Measurements from ENCODE around the gene PNLIP. TPM values are rescaled to one million over a fixed set of nuclear protein-coding genes. Genes with fewer than 3 reads are reported as not detected.

Gene PNLIP
- total and polyA plus RNA-seq, 8 donors, result 1,789 to 39,320 (median 9,967) TPM

DNA sequence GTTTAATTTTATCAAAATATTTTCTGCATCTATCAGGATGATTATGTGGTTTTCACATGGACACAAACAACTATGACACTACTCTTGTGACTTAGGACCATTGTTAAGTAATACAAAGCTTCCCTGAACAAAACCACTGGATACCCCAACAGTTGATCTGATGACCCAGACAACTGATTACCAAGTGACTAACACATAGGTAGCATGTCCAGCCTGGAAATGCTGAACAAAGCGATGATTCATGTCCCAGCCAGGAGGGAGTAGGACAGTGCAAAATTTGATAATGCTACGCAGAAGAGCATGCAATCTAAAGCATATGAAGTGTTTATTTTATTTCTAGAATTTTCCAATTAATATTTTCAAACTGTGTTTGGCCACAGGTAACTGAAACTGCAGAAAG, 8.9 kb upstream of the PNLIP start:
- no peak overlapping the region for H3K4me3 ChIP-seq
- no peak for FAIRE-seq
- TF ChIP-seq, protein P1, sequence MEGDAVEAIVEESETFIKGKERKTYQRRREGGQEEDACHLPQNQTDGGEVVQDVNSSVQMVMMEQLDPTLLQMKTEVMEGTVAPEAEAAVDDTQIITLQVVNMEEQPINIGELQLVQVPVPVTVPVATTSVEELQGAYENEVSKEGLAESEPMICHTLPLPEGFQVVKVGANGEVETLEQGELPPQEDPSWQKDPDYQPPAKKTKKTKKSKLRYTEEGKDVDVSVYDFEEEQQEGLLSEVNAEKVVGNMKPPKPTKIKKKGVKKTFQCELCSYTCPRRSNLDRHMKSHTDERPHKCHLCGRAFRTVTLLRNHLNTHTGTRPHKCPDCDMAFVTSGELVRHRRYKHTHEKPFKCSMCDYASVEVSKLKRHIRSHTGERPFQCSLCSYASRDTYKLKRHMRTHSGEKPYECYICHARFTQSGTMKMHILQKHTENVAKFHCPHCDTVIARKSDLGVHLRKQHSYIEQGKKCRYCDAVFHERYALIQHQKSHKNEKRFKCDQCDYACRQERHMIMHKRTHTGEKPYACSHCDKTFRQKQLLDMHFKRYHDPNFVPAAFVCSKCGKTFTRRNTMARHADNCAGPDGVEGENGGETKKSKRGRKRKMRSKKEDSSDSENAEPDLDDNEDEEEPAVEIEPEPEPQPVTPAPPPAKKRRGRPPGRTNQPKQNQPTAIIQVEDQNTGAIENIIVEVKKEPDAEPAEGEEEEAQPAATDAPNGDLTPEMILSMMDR (IDR thresholded peaks at IDR 0.05), result no peak
- ATAC-seq, result no peak
- no peaks in the 10 kb centered on the region for H3K36me3 ChIP-seq
- H3K9me3 ChIP-seq, result no peaks in the 10 kb centered on the region
- WGBS, 2 donors, result 84 to 88% methylated on average over 2 of the region's 2 CpGs
- intact Hi-C loops (cut with DNase I), result no loop called here
- no peak overlapping the region for H3K27ac ChIP-seq
- DNase-seq, result no peak
- no peaks in the 10 kb centered on the region for H3K27me3 ChIP-seq
- peaks cover 3 to 37% (median 25%) of the 10 kb centered on the region in 3 donors for H3K4me1 ChIP-seq

DNA sequence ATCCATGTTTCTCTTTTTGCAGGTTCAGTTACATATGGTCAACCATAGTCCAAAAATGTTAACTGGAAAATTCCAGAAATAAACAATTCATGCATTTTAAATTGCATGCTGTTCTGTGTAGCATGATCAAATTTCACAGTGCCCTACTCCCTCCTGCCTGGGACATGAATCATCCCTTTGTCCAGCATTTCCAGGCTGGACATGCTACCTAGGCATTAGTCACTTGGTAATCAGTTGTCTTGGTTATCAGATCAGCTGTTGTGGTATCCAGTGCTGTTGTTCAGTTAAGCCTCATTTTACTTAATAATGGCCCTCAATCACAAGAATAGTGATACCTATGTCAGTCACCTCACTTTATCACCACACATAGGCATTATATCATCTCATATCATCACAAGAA, 7.3 kb upstream of the PNLIP start:
- no peak for DNase-seq
- peak overlapping the region in 2 of 4 donors; percentile 76 to 82 for H3K27ac ChIP-seq
- peaks cover 3 to 37% (median 36%) of the 10 kb centered on the region in 3 donors for H3K4me1 ChIP-seq
- TF ChIP-seq, protein P1 (IDR thresholded peaks at IDR 0.05), result no peak
- H3K9me3 ChIP-seq, result no peaks in the 10 kb centered on the region
- H3K27me3 ChIP-seq, result no peaks in the 10 kb centered on the region
- intact Hi-C loops (cut with DNase I), result no loop called here
- no peaks in the 10 kb centered on the region for H3K36me3 ChIP-seq
- no peak for FAIRE-seq
- ATAC-seq, result peak in 3 of 4 donors; percentile 4 to 17 (median 9)
- H3K4me3 ChIP-seq, result no peak overlapping the region

DNA sequence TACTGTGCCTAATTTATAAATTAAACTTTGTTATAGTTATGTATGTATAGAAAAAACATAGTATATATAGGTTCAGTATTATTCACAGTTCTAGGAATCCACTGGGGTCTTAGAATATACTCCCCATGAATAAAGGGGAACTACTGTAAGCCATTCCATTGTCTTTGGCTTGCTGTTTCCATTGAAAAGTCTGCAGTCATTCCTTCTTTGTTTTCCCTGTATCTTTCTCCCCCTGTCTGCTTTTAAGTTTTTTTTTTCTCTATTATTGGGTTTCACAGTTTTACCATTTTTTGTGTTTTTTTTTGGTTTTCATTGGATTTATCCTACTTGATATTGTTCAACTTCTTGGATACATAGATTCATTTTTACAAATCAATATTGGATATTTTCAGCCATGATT, 6.7 kb upstream of the PNLIP start:
- FAIRE-seq (no peak), DNase-seq (no peak), ATAC-seq (no peak)
- intact Hi-C loops (cut with DNase I), result no loop called here
- no peaks in the 10 kb centered on the region for H3K27me3 ChIP-seq
- no peaks in the 10 kb centered on the region for H3K36me3 ChIP-seq
- TF ChIP-seq, protein P1 (IDR thresholded peaks at IDR 0.05), result no peak
- H3K27ac ChIP-seq, result peak overlapping the region in 2 of 4 donors; percentile 76 to 82
- H3K4me3 ChIP-seq, result no peak overlapping the region
- peaks cover 3 to 38% (median 36%) of the 10 kb centered on the region in 3 donors for H3K4me1 ChIP-seq
- H3K9me3 ChIP-seq, result no peaks in the 10 kb centered on the region

- no peak overlapping the region for H3K4me3 ChIP-seq
- no peak for DNase-seq
- H3K4me1 ChIP-seq, result peaks cover 9 to 50% (median 36%) of the 10 kb centered on the region in 3 donors
- no peaks in the 10 kb centered on the region for H3K36me3 ChIP-seq
- intact Hi-C loops (cut with DNase I), result loop anchor here in 1 of 3 donors (5.0 kb wide), 1 partner anchor 51 kb away; the partner anchor contains the start of gene PNLIPRP1
- ATAC-seq, result peak; percentile 3 to 30 (median 16)
- TF ChIP-seq, protein P1 (IDR thresholded peaks at IDR 0.05), result no peak
- H3K27ac ChIP-seq, result peak overlapping the region in 3 of 4 donors; percentile 69 to 82 (median 76)
- WGBS, 2 donors, result 24 to 38% methylated on average over 2 of the region's 2 CpGs
- H3K9me3 ChIP-seq, result no peaks in the 10 kb centered on the region
- no peak for FAIRE-seq
- H3K27me3 ChIP-seq, result no peaks in the 10 kb centered on the region
Measured at GRCh38 chr10:116540814-116541213, 4.9 kb upstream of the PNLIP start.

DNA sequence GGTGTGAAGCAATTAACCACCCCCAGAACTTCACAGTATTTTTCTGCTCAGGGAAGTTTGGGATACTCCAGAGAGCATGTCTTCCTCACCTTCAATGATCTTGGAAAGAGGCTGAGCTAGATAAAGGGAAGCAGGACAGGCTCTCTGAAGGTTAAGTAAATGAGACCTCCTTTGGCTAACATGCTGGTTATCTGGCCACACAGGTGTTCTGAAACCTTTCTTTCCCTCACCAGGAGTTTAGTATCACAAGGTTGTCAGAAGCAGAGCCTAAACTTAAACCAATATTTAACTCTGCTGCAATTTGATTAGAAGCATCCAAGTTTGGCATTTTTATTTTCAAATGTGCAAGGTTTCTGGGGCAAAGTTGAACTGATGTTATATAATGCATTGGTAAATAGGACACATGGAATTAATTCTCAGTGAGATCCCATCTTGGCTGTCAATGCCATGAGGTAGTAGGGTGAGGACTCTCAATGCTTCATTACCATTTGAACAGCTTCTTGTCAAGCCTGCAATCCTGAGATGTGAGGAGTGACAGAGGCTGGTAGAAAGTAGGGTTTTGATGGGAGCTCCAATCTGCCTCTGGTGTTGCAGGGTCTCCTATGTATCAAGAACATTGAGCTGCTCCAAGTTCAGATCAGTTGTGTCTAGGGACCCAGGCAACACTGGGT, 3.6 kb upstream of the PNLIP start:
- ATAC-seq, result peak; percentile 57 to 78 (median 66)
- no peaks in the 10 kb centered on the region for H3K36me3 ChIP-seq
- H3K27ac ChIP-seq, result peak overlapping the region; percentile 66 to 85 (median 76)
- no peaks in the 10 kb centered on the region for H3K27me3 ChIP-seq
- no peak for FAIRE-seq
- H3K4me1 ChIP-seq, result peaks cover 9 to 48% (median 40%) of the 10 kb centered on the region in 3 donors
- peak in 3 of 6 donors; percentile 47 to 78 (median 74) for DNase-seq
- intact Hi-C loops (cut with DNase I), result loop anchor here in 1 of 3 donors (5.0 kb wide), 1 partner anchor 50 kb away; the partner anchor contains the start of gene PNLIPRP1
- no peaks in the 10 kb centered on the region for H3K9me3 ChIP-seq
- no peak overlapping the region for H3K4me3 ChIP-seq
- TF ChIP-seq, protein P1 (IDR thresholded peaks at IDR 0.05), result no peak
